HL-60/S4 treated with phorbol 12-myristate 13-acetate at 8.2 ng/mL for 4 days and 3 days (cell line): ENCODE data around the gene RABGAP1.

ENCODE experiments used
- in situ Hi-C: fragments of 300-500 bp; cut with MboI; formaldehyde crosslinking; loops from 2 replicates; pipeline ENCODE4 v1.15.0; 2022; ENCODE audit warnings: low sequenced_read_pairs

Gene RABGAP1

GRCh38 chr9:123074628-123075027 lies 133.8 kb downstream of the RABGAP1 start:
- in situ Hi-C loops = no loop called here

- in situ Hi-C loops = loop anchor here (10.0 kb wide), 1 partner anchor 264 kb away; no protein-coding TSS in a partner anchor
Measured at GRCh38 chr9:123080444-123080843, 139.6 kb downstream of the RABGAP1 start.

- in situ Hi-C loops = loop anchor here (10.0 kb wide), 1 partner anchor 263 kb away; no protein-coding TSS in a partner anchor
Measured at GRCh38 chr9:123081824-123082223, 141.0 kb downstream of the RABGAP1 start.

- in situ Hi-C loops = loop anchor here (10.0 kb wide), 1 partner anchor 261 kb away; no protein-coding TSS in a partner anchor
Measured at GRCh38 chr9:123083680-123084079, 142.9 kb downstream of the RABGAP1 start.

- in situ Hi-C loops = loop anchor here (10.0 kb wide), 1 partner anchor 261 kb away; no protein-coding TSS in a partner anchor
Measured at GRCh38 chr9:123084256-123084655, 143.4 kb downstream of the RABGAP1 start.

- in situ Hi-C loops = loop anchor here (10.0 kb wide), 1 partner anchor 259 kb away; no protein-coding TSS in a partner anchor
Measured at GRCh38 chr9:123085916-123086315, 145.1 kb downstream of the RABGAP1 start.

GRCh38 chr9:123087359-123087888 lies 146.6 kb downstream of the RABGAP1 start:
- in situ Hi-C loops = loop anchor here (10.0 kb wide), 1 partner anchor 257 kb away; no protein-coding TSS in a partner anchor

- in situ Hi-C loops = loop anchor here (10.0 kb wide), 1 partner anchor 256 kb away; no protein-coding TSS in a partner anchor
Measured at GRCh38 chr9:123089040-123089439, 148.2 kb downstream of the RABGAP1 start.

- in situ Hi-C loops = loop anchor here (10.0 kb wide), 1 partner anchor 255 kb away; no protein-coding TSS in a partner anchor
Measured at GRCh38 chr9:123089790-123090189, 149.0 kb downstream of the RABGAP1 start.

- in situ Hi-C loops = no loop called here
Measured at GRCh38 chr9:123090198-123090896, 149.5 kb downstream of the RABGAP1 start.

- in situ Hi-C loops = no loop called here
Measured at GRCh38 chr9:123090956-123091355, 150.1 kb downstream of the RABGAP1 start.

- in situ Hi-C loops = no loop called here
Measured at GRCh38 chr9:123091459-123091858, 150.6 kb downstream of the RABGAP1 start.

- in situ Hi-C loops = no loop called here
Measured at GRCh38 chr9:123093141-123093540, 152.3 kb downstream of the RABGAP1 start.

- in situ Hi-C loops = no loop called here
Measured at GRCh38 chr9:123096987-123097386, 156.2 kb downstream of the RABGAP1 start.

- in situ Hi-C loops = no loop called here
Measured at GRCh38 chr9:123097430-123098095, 156.7 kb downstream of the RABGAP1 start.

- in situ Hi-C loops = no loop called here
Measured at GRCh38 chr9:123098096-123098459, 157.3 kb downstream of the RABGAP1 start.

- in situ Hi-C loops = no loop called here
Measured at GRCh38 chr9:123099042-123099441, 158.2 kb downstream of the RABGAP1 start.

GRCh38 chr9:123099548-123099947 lies 158.7 kb downstream of the RABGAP1 start:
- in situ Hi-C loops = no loop called here

GRCh38 chr9:123102375-123103113 lies 161.7 kb downstream of the RABGAP1 start:
- in situ Hi-C loops = no loop called here

- in situ Hi-C loops = no loop called here
Measured at GRCh38 chr9:123104807-123105206, 164.0 kb downstream of the RABGAP1 start.

- in situ Hi-C loops = no loop called here
Measured at GRCh38 chr9:123105490-123105889, 164.7 kb downstream of the RABGAP1 start.
